Measurements from ENCODE around the gene ENTPD3. TPM values are rescaled to one million over a fixed set of nuclear protein-coding genes. Genes with fewer than 3 reads are reported as not detected.

The ENTPD3 gene, protein sequence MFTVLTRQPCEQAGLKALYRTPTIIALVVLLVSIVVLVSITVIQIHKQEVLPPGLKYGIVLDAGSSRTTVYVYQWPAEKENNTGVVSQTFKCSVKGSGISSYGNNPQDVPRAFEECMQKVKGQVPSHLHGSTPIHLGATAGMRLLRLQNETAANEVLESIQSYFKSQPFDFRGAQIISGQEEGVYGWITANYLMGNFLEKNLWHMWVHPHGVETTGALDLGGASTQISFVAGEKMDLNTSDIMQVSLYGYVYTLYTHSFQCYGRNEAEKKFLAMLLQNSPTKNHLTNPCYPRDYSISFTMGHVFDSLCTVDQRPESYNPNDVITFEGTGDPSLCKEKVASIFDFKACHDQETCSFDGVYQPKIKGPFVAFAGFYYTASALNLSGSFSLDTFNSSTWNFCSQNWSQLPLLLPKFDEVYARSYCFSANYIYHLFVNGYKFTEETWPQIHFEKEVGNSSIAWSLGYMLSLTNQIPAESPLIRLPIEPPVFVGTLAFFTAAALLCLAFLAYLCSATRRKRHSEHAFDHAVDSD
- total RNA-seq (not detected), polyA plus RNA-seq (not detected), total RNA-seq (not detected)

GRCh38 chr3:40387001-40387894 is at the start of gene ENTPD3:
TSS of gene ENTPD3 (plus strand) at chr3:40387184. CDS start at chr3:40388058, 874 bp downstream.
- Histone ChIP-seq H3K4me1 (ENCODE audit: control insufficient read depth in 2 of 2, insufficient read depth in 2 of 2, low read length in 2 of 2) (peaks cover 4% of the 10 kb centered on the region in 2 donors), H3K27ac (ENCODE audit: low read depth, low read length) (no peak within 1 kb of the TSS), H3K9me3 (ENCODE audit: control insufficient read depth in 2 of 3, low read length in 3 of 3) (no peaks in the 10 kb centered on the region), H3K27me3 (ENCODE audit: control insufficient read depth in 2 of 2, insufficient read depth in 2 of 2, low read length in 2 of 2) (peaks cover 0 to 10% of the 10 kb centered on the region in 2 donors), H3K36me3 (ENCODE audit: control insufficient read depth in 2 of 3, insufficient read depth in 3 of 3, low read length in 3 of 3) (no peaks in the 10 kb centered on the region), H3K4me3 (ENCODE audit: low read length) (peak within 1 kb of the TSS; percentile 44)
- ChIA-PET CTCF (no interaction called here), POLR2A (no interaction called here)
- peak within 1 kb of the TSS in 1 of 9 donors; percentile 62 for H3K27ac Mint-ChIP-seq
- peaks cover 33 to 44% (median 39%) of the 10 kb centered on the region in 5 donors for H3K27me3 Mint-ChIP-seq
- peaks cover 5 to 19% (median 9%) of the 10 kb centered on the region in 7 donors for H3K4me1 Mint-ChIP-seq
- peaks cover 0 to 10% (median 7%) of the 10 kb centered on the region in 5 donors for H3K36me3 Mint-ChIP-seq
- ATAC-seq: peak; percentile 81
- DNase-seq: peak in 7 of 9 donors; percentile 11 to 29 (median 15)
- peaks cover 0 to 7% (median 0%) of the 10 kb centered on the region in 11 donors for H3K9me3 Mint-ChIP-seq
- intact Hi-C loops (cut with micrococcal nuclease): no loop called here
- H3K4me3 Mint-ChIP-seq: peak within 1 kb of the TSS; percentile 54 to 83 (median 76)

DNA sequence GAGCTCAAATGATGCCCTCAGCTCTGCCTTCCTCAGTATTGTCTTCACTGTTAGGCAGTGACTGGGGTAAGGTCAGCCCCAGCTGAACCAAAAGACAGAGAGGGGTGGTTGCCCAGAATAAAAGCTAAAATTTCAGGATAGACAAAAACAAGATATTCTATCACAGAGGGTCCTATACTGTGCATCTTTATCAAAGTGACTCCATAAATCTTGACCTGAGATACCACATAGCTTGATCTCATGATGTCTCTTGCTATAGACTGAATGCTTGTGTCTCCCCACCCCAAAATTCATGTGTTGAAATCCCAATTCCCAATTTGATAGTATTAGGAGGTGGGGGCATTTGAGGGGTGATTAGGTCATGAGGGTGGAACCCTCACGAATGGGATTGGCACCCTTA is 47.1 kb upstream of the ENTPD3 start:
- no peaks in the 10 kb centered on the region for H3K4me1 ChIP-seq (ENCODE audit: control insufficient read depth in 2 of 2, insufficient read depth in 2 of 2, low read length in 2 of 2)
- Mint-ChIP-seq H3K4me3 (no peak overlapping the region), H3K27ac (no peak overlapping the region), H3K4me1 (peaks cover 0 to 7% (median 0%) of the 10 kb centered on the region in 7 donors), H3K9me3 (no peaks in the 10 kb centered on the region), H3K27me3 (peaks cover 0 to 5% (median 0%) of the 10 kb centered on the region in 5 donors), H3K36me3 (no peaks in the 10 kb centered on the region)
- no peak overlapping the region for H3K27ac ChIP-seq (ENCODE audit: low read depth, low read length)
- ChIA-PET POLR2A (no interaction called here), CTCF (no interaction called here)
- ATAC-seq (no peak), DNase-seq (no peak)
- H3K27me3 ChIP-seq (ENCODE audit: control insufficient read depth in 2 of 2, insufficient read depth in 2 of 2, low read length in 2 of 2): no peaks in the 10 kb centered on the region
- no peaks in the 10 kb centered on the region for H3K9me3 ChIP-seq (ENCODE audit: control insufficient read depth in 2 of 3, low read length in 3 of 3)
- intact Hi-C loops (cut with micrococcal nuclease): no loop called here
- H3K36me3 ChIP-seq (ENCODE audit: control insufficient read depth in 2 of 3, insufficient read depth in 3 of 3, low read length in 3 of 3): no peaks in the 10 kb centered on the region
- no peak overlapping the region for H3K4me3 ChIP-seq (ENCODE audit: low read length)

GRCh38 chr3:40340541-40341170 is 46.3 kb upstream of the ENTPD3 start:
- Histone ChIP-seq H3K4me1 (ENCODE audit: control insufficient read depth in 2 of 2, insufficient read depth in 2 of 2, low read length in 2 of 2) (no peaks in the 10 kb centered on the region), H3K4me3 (ENCODE audit: low read length) (no peak overlapping the region), H3K27ac (ENCODE audit: low read depth, low read length) (no peak overlapping the region), H3K9me3 (ENCODE audit: control insufficient read depth in 2 of 3, low read length in 3 of 3) (no peaks in the 10 kb centered on the region), H3K27me3 (ENCODE audit: control insufficient read depth in 2 of 2, insufficient read depth in 2 of 2, low read length in 2 of 2) (no peaks in the 10 kb centered on the region), H3K36me3 (ENCODE audit: control insufficient read depth in 2 of 3, insufficient read depth in 3 of 3, low read length in 3 of 3) (no peaks in the 10 kb centered on the region)
- POLR2A ChIA-PET: no interaction called here
- intact Hi-C loops (cut with micrococcal nuclease): no loop called here
- peaks cover 0 to 7% (median 0%) of the 10 kb centered on the region in 7 donors for H3K4me1 Mint-ChIP-seq
- no peak overlapping the region for H3K27ac Mint-ChIP-seq
- ATAC-seq (no peak), DNase-seq (no peak)
- no peak overlapping the region for H3K4me3 Mint-ChIP-seq
- CTCF ChIA-PET: no interaction called here
- no peaks in the 10 kb centered on the region for H3K36me3 Mint-ChIP-seq
- H3K27me3 Mint-ChIP-seq: peaks cover 0 to 5% (median 0%) of the 10 kb centered on the region in 5 donors
- H3K9me3 Mint-ChIP-seq: peaks cover 0 to under 1% (median 0%) of the 10 kb centered on the region in 11 donors

- Mint-ChIP-seq H3K36me3 (no peaks in the 10 kb centered on the region), H3K4me1 (peaks cover 0 to 4% (median 0%) of the 10 kb centered on the region in 7 donors), H3K9me3 (peaks cover 0 to 2% (median 0%) of the 10 kb centered on the region in 11 donors), H3K27me3 (peaks cover 0 to 7% (median 0%) of the 10 kb centered on the region in 5 donors), H3K27ac (no peak overlapping the region), H3K4me3 (no peak overlapping the region)
- H3K4me3 ChIP-seq (ENCODE audit: low read length): no peak overlapping the region
- no peaks in the 10 kb centered on the region for H3K4me1 ChIP-seq (ENCODE audit: control insufficient read depth in 2 of 2, insufficient read depth in 2 of 2, low read length in 2 of 2)
- POLR2A ChIA-PET: no interaction called here
- H3K27me3 ChIP-seq (ENCODE audit: control insufficient read depth in 2 of 2, insufficient read depth in 2 of 2, low read length in 2 of 2): no peaks in the 10 kb centered on the region
- intact Hi-C loops (cut with micrococcal nuclease): no loop called here
- H3K36me3 ChIP-seq (ENCODE audit: control insufficient read depth in 2 of 3, insufficient read depth in 3 of 3, low read length in 3 of 3): no peaks in the 10 kb centered on the region
- H3K9me3 ChIP-seq (ENCODE audit: control insufficient read depth in 2 of 3, low read length in 3 of 3): no peaks in the 10 kb centered on the region
- DNase-seq (no peak), ATAC-seq (no peak)
- CTCF ChIA-PET: no interaction called here
- H3K27ac ChIP-seq (ENCODE audit: low read depth, low read length): no peak overlapping the region
Observed at GRCh38 chr3:40341671-40342070, 45.3 kb upstream of the ENTPD3 start.

DNA sequence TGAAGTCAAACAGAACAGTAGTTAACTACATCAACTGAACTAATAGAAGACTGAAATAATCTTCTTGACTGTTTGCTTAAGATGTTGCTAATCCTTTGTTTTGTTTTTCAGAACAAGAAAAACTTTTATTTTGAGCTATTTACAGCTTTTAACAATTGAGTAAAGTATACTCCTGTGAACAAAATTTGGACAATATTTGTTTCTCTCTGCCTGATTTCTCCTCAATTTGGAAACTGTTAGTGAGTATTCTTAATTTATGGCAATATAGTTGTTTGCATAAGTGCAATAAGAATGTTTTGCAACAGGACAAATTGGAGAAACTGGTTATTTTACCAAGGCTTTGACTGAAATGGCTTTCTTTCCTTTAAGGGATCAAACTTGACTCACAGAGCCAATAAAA is 36.5 kb upstream of the ENTPD3 start:
- Histone ChIP-seq H3K27ac (ENCODE audit: low read depth, low read length) (no peak overlapping the region), H3K9me3 (ENCODE audit: control insufficient read depth in 2 of 3, low read length in 3 of 3) (peaks cover 0 to 4% (median 0%) of the 10 kb centered on the region in 3 experiments), H3K4me3 (ENCODE audit: low read length) (no peak overlapping the region), H3K4me1 (ENCODE audit: control insufficient read depth in 2 of 2, insufficient read depth in 2 of 2, low read length in 2 of 2) (no peaks in the 10 kb centered on the region), H3K27me3 (ENCODE audit: control insufficient read depth in 2 of 2, insufficient read depth in 2 of 2, low read length in 2 of 2) (no peaks in the 10 kb centered on the region), H3K36me3 (ENCODE audit: control insufficient read depth in 2 of 3, insufficient read depth in 3 of 3, low read length in 3 of 3) (no peaks in the 10 kb centered on the region)
- Mint-ChIP-seq H3K27me3 (peaks cover 3 to 41% (median 23%) of the 10 kb centered on the region in 5 donors), H3K9me3 (peaks cover 0 to 31% (median 9%) of the 10 kb centered on the region in 11 donors), H3K27ac (no peak overlapping the region), H3K4me1 (peaks cover 0 to 3% (median 0%) of the 10 kb centered on the region in 7 donors), H3K36me3 (peaks cover 0 to 12% (median 0%) of the 10 kb centered on the region in 5 donors), H3K4me3 (no peak overlapping the region)
- intact Hi-C loops (cut with micrococcal nuclease): no loop called here
- POLR2A ChIA-PET: interaction anchor here (0.6 kb wide), 1 partner anchor 184 kb away, joined by 5 read pairs; no protein-coding TSS in a partner anchor
- no peak for DNase-seq
- CTCF ChIA-PET: no interaction called here
- no peak for ATAC-seq

DNA sequence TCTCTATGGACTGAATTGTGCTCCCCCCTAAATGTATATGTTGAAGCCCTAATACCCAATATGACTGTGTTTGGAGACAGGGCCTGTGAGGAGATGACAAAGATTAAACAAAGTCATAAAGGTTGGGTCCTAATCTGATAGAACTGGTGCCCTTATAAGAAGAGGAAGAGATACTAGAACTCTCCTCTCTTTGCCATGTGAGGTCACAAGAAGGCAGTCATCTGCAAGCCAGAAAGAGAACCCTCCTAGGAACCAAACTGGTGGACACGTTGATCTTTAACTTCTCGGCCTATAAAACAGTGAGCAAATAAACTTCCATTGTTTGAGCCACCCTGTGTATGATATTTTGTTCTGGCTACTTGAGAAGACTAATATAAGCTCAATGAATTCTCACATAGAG is 31.6 kb upstream of the ENTPD3 start:
- Histone ChIP-seq H3K9me3 (ENCODE audit: control insufficient read depth in 2 of 3, low read length in 3 of 3) (no peaks in the 10 kb centered on the region), H3K36me3 (ENCODE audit: control insufficient read depth in 2 of 3, insufficient read depth in 3 of 3, low read length in 3 of 3) (no peaks in the 10 kb centered on the region), H3K4me3 (ENCODE audit: low read length) (no peak overlapping the region), H3K27me3 (ENCODE audit: control insufficient read depth in 2 of 2, insufficient read depth in 2 of 2, low read length in 2 of 2) (no peaks in the 10 kb centered on the region), H3K4me1 (ENCODE audit: control insufficient read depth in 2 of 2, insufficient read depth in 2 of 2, low read length in 2 of 2) (no peaks in the 10 kb centered on the region), H3K27ac (ENCODE audit: low read depth, low read length) (no peak overlapping the region)
- DNase-seq (no peak), ATAC-seq (no peak)
- ChIA-PET CTCF (no interaction called here), POLR2A (no interaction called here)
- Mint-ChIP-seq H3K27me3 (peaks cover 9 to 45% (median 14%) of the 10 kb centered on the region in 5 donors), H3K4me1 (peaks cover 0 to 3% (median 0%) of the 10 kb centered on the region in 7 donors), H3K27ac (no peak overlapping the region), H3K36me3 (peaks cover 0 to 11% (median 0%) of the 10 kb centered on the region in 5 donors), H3K9me3 (peaks cover 0 to 18% (median 7%) of the 10 kb centered on the region in 11 donors), H3K4me3 (no peak overlapping the region)
- intact Hi-C loops (cut with micrococcal nuclease): no loop called here

Data from naive thymus-derived CD4-positive, alpha-beta T cell (primary cell).